OCI-LY3 (cell line): ENCODE measurements around the gene PLCB1.

ENCODE experiments used
- CTCF ChIP-seq: fragments of 200-600, 300-600 bp; sonication (generic); IDR thresholded peaks from 2 replicates; pipeline ENCODE4 v1.5.1; 2014; ENCODE audit warnings: antibody characterized with exemption, low read length, low read depth
- EZH2phosphoT487 ChIP-seq: fragments of 200-600 bp; shearing (Covaris generic); IDR thresholded peaks from 2 replicates; pipeline ENCODE4 v1.6.1; 2018; ENCODE audit warnings: antibody characterized with exemption, mixed run types, low read depth

GRCh38 chr20:8581446-8582183 is 449.5 kb downstream of the PLCB1 start:
- TF ChIP-seq CTCF (no peak), EZH2phosphoT487 (no peak)
